HG02623 (cell line): ENCODE measurements around the gene FOXP1.

ENCODE experiments used
- ATAC-seq: cut with Tn5 transposase; IDR thresholded peaks from one replicate; pipeline ENCODE4 v1.9.1; 2021; ENCODE audit warnings: moderate library complexity; ENCODE audit not compliant: unreplicated experiment

The FOXP1 gene

GRCh38 chr3:71120012-71120411 is 463.5 kb downstream of the FOXP1 start:
- no peak for ATAC-seq

GRCh38 chr3:71119171-71119570 is 464.4 kb downstream of the FOXP1 start:
- no peak for ATAC-seq

DNA sequence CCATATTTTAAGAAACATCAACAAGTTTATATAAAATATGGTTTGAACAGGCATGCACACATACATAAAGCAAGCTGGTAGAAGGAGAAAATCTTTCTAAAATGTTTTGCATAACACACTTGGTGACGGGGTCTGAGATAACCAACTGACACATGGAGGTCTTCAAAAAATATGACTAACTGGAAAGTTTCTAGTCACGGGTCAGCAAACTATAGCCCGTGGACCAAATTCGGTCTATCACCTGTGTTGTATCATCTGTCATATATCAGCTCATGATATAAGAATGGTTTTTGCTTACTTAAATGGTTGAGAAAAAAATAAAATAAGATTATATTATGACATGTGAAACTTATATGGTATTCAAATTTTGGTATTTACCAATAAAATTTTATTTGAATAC is 465.1 kb downstream of the FOXP1 start:
- ATAC-seq = no peak

- no peak for ATAC-seq
Observed at GRCh38 chr3:71117572-71118247, 465.8 kb downstream of the FOXP1 start.

DNA sequence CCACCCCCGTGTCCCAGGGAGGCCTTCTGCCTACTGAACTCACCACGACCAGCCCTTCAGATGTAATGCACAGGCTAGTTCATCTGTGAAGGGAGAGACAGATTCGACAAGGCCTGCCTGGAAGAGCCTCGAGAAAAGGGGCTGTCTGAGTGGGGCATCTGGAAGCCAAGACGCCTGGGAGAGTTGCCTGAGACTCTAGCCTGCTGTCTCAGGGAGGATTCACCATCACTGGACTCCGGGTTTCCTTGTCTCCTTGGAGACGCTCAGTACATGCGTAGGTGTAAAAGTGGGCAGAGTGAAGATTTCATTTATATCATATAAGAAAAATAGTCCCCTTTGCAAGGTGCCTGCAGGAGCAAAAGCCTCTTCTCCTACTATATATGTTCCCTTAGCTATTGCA is 468.9 kb downstream of the FOXP1 start:
- ATAC-seq = no peak

DNA sequence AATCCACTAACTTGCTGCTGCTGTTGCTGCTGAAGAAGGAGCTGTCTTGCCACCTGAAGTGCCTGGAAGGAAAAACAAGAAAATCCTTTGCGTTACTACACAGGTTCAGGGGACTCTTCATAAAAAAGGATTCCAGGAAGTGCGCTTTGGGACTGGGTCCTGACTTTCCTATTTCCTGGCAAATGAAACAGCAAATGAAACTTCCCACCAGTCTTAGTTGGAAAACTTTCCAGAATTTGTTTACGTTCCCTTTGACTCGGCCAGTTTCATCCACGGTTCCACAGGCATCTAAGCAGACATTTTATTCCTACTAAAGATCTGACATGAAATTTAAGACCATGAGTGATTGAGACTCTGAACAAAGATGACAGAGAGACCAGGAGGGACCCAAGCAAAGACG is 471.0 kb downstream of the FOXP1 start:
- no peak for ATAC-seq

GRCh38 chr3:71111784-71112440 is 471.6 kb downstream of the FOXP1 start:
- ATAC-seq = no peak

GRCh38 chr3:71110385-71111222 is 472.9 kb downstream of the FOXP1 start:
- no peak for ATAC-seq

- ATAC-seq = no peak
Observed at GRCh38 chr3:71109977-71110285, 473.6 kb downstream of the FOXP1 start.

DNA sequence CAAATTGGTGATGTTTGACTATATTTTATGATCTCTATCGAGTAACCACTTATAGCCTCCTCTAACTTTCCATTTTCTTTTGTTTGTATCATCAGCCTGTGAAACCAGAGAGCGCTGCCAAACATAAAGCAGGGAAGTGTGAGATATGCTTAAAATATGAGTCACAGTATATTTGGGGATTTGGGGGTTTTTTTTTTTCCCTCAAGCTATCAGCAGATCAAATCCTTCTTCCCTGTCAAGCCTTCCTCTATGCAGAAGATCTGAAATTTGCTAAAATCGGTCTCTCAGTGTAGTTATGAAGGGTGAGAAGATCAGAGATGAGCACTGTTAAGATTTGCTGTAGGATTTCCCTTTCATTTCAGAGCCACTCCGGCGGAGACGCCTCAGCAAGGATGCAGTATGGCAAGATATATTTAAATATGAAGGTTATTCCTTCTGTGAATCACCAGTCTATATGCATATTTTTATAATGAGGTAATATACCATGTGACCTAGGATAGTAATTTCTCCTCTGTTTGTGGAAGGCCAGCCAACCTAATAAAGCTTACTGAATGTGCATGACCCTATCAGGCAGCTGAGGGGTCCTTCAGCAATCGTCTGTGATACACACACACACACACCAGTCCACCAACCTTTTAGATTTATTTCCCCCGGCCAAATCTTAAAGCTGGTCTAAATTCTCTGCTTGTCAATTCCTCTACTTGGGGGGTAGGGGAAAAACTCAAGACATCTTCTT is 474.1 kb downstream of the FOXP1 start:
- ATAC-seq = no peak

DNA sequence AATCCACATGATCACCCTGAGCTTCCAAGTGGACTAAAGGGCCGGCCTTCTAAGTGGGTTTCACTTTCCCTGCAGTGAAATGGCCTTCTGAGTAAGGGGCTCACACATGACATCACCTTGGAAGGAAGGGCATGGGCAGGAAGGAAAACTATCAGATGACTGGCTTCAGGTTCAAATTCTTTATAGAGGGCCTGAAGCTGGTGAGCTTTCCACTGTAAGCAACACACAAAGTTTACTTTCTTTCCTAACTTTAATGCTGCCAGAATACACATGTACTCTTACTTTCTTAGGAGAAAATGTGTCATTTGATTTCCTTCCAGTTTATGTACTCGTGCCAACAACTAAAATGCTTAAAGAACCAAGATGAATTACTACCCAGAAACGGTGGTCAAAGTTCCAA is 475.6 kb downstream of the FOXP1 start:
- no peak for ATAC-seq

- no peak for ATAC-seq
Observed at GRCh38 chr3:71104976-71105375, 478.6 kb downstream of the FOXP1 start.

DNA sequence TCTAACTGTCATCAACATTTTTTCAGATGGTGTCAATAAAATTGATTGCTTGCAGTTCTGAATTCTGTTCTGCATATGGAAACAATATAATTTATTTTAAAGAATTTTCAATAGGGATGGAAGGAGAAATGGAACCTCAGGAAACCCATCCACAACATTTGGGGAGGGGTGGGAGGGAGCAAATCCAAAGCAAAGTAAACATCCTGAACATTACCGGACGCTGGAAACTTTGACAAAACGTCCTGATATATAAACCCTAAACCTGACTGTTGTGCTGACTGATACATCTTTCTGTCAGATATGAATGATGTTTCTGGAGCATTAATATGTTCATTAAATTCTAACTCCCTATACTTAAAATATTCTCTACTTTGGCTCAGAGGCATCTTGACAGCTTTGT is 479.0 kb downstream of the FOXP1 start:
- ATAC-seq = no peak

DNA sequence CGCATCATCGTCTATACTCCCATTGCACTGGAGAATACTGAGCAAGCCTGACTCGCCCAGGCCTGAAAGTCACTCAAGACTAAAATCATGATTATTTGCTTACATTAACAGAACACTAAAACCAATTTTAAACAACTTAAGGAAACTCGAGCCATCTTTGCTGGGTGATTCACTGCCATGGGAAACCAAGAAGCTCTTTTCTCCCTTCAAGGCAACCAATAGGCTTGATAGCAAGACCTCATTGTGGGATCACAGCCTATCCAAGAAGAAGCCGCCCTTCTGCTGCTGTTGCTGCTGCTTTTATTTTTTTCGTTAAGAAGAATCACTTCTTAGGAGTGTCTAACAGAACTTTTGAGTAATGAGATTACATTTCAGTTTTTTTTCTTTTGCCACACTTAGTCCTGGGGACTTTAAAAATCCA is 479.4 kb downstream of the FOXP1 start:
- ATAC-seq = no peak

DNA sequence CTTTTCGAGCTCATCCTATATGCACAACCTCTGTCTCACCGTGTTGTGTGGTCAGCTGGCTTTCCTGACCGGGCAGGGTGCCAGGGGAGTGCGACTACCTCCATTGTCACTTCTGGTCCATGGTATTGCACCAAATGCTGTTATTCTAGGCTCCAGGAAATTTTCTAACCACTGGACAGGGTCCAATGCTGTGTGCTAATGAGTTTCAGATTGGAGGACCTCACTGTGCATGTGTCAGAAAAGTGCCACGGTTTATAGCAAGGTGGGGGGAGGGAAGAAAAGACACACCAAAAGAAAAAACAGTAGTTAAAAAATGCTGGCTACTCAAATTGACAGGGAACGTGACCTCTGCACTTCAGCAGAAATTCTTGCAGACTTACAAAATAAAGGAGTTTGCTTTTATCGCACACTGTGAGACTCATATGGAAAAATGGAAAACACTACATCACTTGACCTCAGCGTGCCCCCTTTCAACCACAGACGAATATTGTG is 480.1 kb downstream of the FOXP1 start:
- no peak for ATAC-seq

- ATAC-seq = no peak
Observed at GRCh38 chr3:71102111-71102983, 481.2 kb downstream of the FOXP1 start.

DNA sequence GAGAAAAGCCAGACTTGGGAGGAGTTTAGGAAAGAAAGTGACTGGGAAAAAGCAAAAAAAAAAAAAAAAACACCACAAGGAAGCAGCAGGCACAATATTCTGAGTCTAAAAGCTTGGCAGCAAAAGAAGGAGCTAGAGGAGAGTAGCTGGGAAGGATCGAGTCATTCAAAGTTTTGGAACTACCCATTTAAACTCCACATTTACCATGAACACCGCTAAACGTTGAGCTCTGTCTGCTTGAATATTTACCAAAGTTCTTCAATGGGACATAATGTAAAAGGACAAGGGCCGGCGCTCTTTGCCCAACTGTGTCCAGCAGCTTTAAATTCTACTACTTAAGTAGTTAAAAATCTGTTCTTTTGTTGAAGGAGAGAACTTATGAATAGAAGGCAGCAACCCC is 481.9 kb downstream of the FOXP1 start:
- ATAC-seq = no peak

- ATAC-seq = no peak
Observed at GRCh38 chr3:71101014-71101413, 482.5 kb downstream of the FOXP1 start.

GRCh38 chr3:71099997-71100719 is 483.4 kb downstream of the FOXP1 start:
- ATAC-seq = no peak

GRCh38 chr3:71097557-71097956 is 486.0 kb downstream of the FOXP1 start:
- ATAC-seq = no peak
